PC-3 (cell line): ENCODE data around the gene ATOX1.

ENCODE experiments used
- EZH2phosphoT487 ChIP-seq: fragments of 300-600 bp; sonication (generic); IDR thresholded peaks from 2 replicates; pipeline ENCODE4 v1.6.1; 2018; ENCODE audit warnings: mild to moderate bottlenecking, antibody characterized with exemption, low read length, borderline replicate concordance
- TF ChIP-seq, protein P1 (sequence below): fragments of 300-600 bp; sonication (generic); conservative IDR thresholded peaks from 2 replicates; pipeline ENCODE4 v1.5.1; 2017; ENCODE audit warnings: antibody characterized with exemption, low read depth, mild to moderate bottlenecking, low read length

DNA sequence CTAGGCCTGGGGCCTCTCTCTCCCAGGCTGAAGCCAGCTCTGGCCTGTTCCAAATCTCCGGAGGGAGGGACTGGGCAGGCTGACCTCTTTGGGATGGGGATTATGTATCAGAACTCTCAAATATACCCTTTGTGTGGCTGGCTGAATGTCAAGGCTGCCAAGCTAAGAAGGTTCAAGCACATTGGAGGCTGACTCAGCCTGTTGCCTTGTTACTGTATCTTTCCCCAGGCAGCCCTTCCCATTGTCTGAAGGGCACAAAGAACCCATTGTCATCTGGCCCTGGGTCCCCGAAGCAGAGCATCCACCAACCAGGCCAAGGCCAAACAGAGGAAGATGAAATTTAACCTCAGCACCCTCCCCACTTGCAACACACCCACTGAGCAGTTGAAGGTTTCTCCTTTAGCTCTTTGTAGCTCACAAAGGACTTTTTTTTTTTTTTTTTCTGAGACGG lies 64.4 kb downstream of the ATOX1 start:
- TF ChIP-seq, protein P1, sequence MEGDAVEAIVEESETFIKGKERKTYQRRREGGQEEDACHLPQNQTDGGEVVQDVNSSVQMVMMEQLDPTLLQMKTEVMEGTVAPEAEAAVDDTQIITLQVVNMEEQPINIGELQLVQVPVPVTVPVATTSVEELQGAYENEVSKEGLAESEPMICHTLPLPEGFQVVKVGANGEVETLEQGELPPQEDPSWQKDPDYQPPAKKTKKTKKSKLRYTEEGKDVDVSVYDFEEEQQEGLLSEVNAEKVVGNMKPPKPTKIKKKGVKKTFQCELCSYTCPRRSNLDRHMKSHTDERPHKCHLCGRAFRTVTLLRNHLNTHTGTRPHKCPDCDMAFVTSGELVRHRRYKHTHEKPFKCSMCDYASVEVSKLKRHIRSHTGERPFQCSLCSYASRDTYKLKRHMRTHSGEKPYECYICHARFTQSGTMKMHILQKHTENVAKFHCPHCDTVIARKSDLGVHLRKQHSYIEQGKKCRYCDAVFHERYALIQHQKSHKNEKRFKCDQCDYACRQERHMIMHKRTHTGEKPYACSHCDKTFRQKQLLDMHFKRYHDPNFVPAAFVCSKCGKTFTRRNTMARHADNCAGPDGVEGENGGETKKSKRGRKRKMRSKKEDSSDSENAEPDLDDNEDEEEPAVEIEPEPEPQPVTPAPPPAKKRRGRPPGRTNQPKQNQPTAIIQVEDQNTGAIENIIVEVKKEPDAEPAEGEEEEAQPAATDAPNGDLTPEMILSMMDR = no peak
- TF ChIP-seq EZH2phosphoT487 = no peak
